ENCODE data around the gene KRT222.

The KRT222 gene

GRCh38 chr17:40612599-40613244, 52.3 kb downstream of the KRT222 start:
- peaks cover 0 to 11% (median 6%) of the 10 kb centered on the region in 4 experiments for H3K4me1 ChIP-seq (ENCODE audit: control extremely low read depth in 1 of 4, control insufficient read depth in 4 of 4, insufficient read depth in 4 of 4, low read length in 3 of 4)
- no peak overlapping the region for H3K27ac ChIP-seq (ENCODE audit: insufficient read depth in 1 of 2, low read depth in 1 of 2, low read length in 2 of 2, poor library complexity in 1 of 2, severe bottlenecking in 2 of 2)
- 97% methylated on average over 8 of the region's 11 CpGs for WGBS (ENCODE audit: insufficient coverage)
- H3K9me3 ChIP-seq (ENCODE audit: control extremely low read depth in 1 of 5, control insufficient read depth in 4 of 5, insufficient read depth in 2 of 5, low read depth in 1 of 5, low read length in 4 of 5) = no peaks in the 10 kb centered on the region
- no peak for DNase-seq
- ChIA-PET POLR2A (no interaction called here), CTCF (interaction anchor here (0.6 kb wide), 1 partner anchor 385 kb away, joined by 4 read pairs; no protein-coding TSS in a partner anchor)
- H3K4me3 ChIP-seq (ENCODE audit: control insufficient read depth in 1 of 7, extremely low read depth in 1 of 7, insufficient read depth in 4 of 7, low read depth in 2 of 7, low read length in 6 of 7) = no peak overlapping the region
- no peaks in the 10 kb centered on the region for H3K36me3 ChIP-seq (ENCODE audit: control insufficient read depth in 4 of 4, insufficient read depth in 4 of 4, low read length in 3 of 4)
- peaks cover 0 to 4% (median 0%) of the 10 kb centered on the region in 5 experiments for H3K27me3 ChIP-seq (replicated peaks in 2 of 5; ENCODE audit: control insufficient read depth in 4 of 5, insufficient read depth in 5 of 5, low read length in 4 of 5)

DNA sequence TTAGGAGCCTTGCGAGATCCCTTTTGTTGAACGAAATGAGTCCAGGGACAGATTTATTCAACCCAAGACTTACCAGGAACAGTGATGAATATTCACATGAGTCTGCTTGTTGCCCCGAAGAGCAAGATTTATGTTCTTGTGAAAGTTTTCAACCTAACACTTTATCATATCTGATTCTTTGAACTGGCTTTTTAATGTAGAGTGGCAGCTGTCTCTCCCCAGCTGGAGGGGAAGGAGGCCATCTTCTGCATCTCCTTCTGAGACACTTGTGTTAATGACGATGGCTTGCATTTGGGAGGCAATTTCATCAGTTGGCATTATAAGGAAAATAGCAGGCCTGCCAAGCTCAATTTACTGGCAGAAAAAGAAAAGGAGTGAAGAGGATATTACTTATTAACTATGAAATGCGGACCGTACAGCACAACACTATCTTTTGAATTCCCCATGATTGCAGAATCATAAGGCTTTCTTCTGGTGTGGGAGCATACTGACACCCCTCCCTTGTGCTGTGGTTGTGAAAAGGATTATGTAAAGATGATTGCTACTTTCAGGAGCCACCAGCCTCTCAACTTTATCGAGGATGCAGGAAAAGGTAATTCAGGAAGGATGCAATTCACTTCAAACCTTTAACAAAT, 53.0 kb downstream of the KRT222 start:
- no peak for DNase-seq
- Histone ChIP-seq H3K4me1 (ENCODE audit: control extremely low read depth in 1 of 4, control insufficient read depth in 4 of 4, insufficient read depth in 4 of 4, low read length in 3 of 4) (peaks cover 0 to 11% (median 6%) of the 10 kb centered on the region in 4 experiments), H3K27me3 (replicated peaks in 2 of 5; ENCODE audit: control insufficient read depth in 4 of 5, insufficient read depth in 5 of 5, low read length in 4 of 5) (peaks cover 0 to 4% (median 0%) of the 10 kb centered on the region in 5 experiments), H3K4me3 (ENCODE audit: control insufficient read depth in 1 of 7, extremely low read depth in 1 of 7, insufficient read depth in 4 of 7, low read depth in 2 of 7, low read length in 6 of 7) (no peak overlapping the region), H3K27ac (ENCODE audit: insufficient read depth in 1 of 2, low read depth in 1 of 2, low read length in 2 of 2, poor library complexity in 1 of 2, severe bottlenecking in 2 of 2) (no peak overlapping the region), H3K36me3 (ENCODE audit: control insufficient read depth in 4 of 4, insufficient read depth in 4 of 4, low read length in 3 of 4) (no peaks in the 10 kb centered on the region), H3K9me3 (ENCODE audit: control extremely low read depth in 1 of 5, control insufficient read depth in 4 of 5, insufficient read depth in 2 of 5, low read depth in 1 of 5, low read length in 4 of 5) (no peaks in the 10 kb centered on the region)
- ChIA-PET POLR2A (no interaction called here), CTCF (interaction anchor here (0.6 kb wide), 1 partner anchor 384 kb away, joined by 4 read pairs; no protein-coding TSS in a partner anchor)
- 95% methylated on average over 4 of the region's 7 CpGs for WGBS (ENCODE audit: insufficient coverage)

GRCh38 chr17:40610359-40610758, 54.6 kb downstream of the KRT222 start:
- 56% methylated on average over 1 of the region's 2 CpGs for WGBS (ENCODE audit: insufficient coverage)
- ChIA-PET POLR2A (no interaction called here), CTCF (interaction anchor here (0.6 to 1.8 kb wide), 2 partner anchors 10 to 21 kb away, joined by 3 to 5 read pairs; no protein-coding TSS in a partner anchor)
- Histone ChIP-seq H3K27ac (ENCODE audit: insufficient read depth in 1 of 2, low read depth in 1 of 2, low read length in 2 of 2, poor library complexity in 1 of 2, severe bottlenecking in 2 of 2) (no peak overlapping the region), H3K36me3 (ENCODE audit: control insufficient read depth in 4 of 4, insufficient read depth in 4 of 4, low read length in 3 of 4) (no peaks in the 10 kb centered on the region), H3K27me3 (replicated peaks in 2 of 5; ENCODE audit: control insufficient read depth in 4 of 5, insufficient read depth in 5 of 5, low read length in 4 of 5) (peaks cover 0 to 2% (median 0%) of the 10 kb centered on the region in 5 experiments), H3K4me3 (ENCODE audit: control insufficient read depth in 1 of 7, extremely low read depth in 1 of 7, insufficient read depth in 4 of 7, low read depth in 2 of 7, low read length in 6 of 7) (no peak overlapping the region), H3K4me1 (ENCODE audit: control extremely low read depth in 1 of 4, control insufficient read depth in 4 of 4, insufficient read depth in 4 of 4, low read length in 3 of 4) (peaks cover 0 to 6% (median 2%) of the 10 kb centered on the region in 4 experiments), H3K9me3 (ENCODE audit: control extremely low read depth in 1 of 5, control insufficient read depth in 4 of 5, insufficient read depth in 2 of 5, low read depth in 1 of 5, low read length in 4 of 5) (no peaks in the 10 kb centered on the region)
- no peak for DNase-seq

DNA sequence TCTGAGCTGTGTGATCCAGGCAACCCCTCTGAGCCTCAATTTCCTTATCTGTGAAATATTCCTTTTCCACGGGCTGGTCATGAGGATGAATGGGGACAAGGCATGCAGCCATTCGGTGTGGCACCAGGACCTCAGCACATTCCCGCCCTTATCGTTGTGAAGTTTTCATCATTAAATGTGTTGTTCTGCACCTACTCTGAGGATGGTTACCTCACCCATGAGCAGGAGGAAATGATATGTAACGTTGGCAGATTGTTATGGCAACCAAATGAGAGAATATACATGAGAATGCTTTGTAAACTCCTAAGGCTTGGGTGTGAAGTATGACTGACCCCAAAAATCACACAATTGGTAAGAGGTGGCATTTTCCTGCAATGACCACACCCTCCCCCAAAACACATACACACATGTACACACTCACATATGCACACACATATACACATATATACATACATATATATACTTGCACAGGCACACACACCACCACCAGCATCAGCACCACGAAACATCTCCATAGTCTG, 56.9 kb downstream of the KRT222 start:
- WGBS (ENCODE audit: insufficient coverage) = 83% methylated on average over 3 of the region's 6 CpGs
- CTCF ChIA-PET = interaction anchor here (2.2 kb wide), 1 partner anchor 12 kb away, joined by 7 read pairs; no protein-coding TSS in a partner anchor
- Histone ChIP-seq H3K27me3 (replicated peaks in 2 of 5; ENCODE audit: control insufficient read depth in 4 of 5, insufficient read depth in 5 of 5, low read length in 4 of 5) (peaks cover 0 to 2% (median 0%) of the 10 kb centered on the region in 5 experiments), H3K4me1 (ENCODE audit: control extremely low read depth in 1 of 4, control insufficient read depth in 4 of 4, insufficient read depth in 4 of 4, low read length in 3 of 4) (no peaks in the 10 kb centered on the region), H3K9me3 (ENCODE audit: control extremely low read depth in 1 of 5, control insufficient read depth in 4 of 5, insufficient read depth in 2 of 5, low read depth in 1 of 5, low read length in 4 of 5) (no peaks in the 10 kb centered on the region), H3K27ac (ENCODE audit: insufficient read depth in 1 of 2, low read depth in 1 of 2, low read length in 2 of 2, poor library complexity in 1 of 2, severe bottlenecking in 2 of 2) (no peak overlapping the region), H3K36me3 (ENCODE audit: control insufficient read depth in 4 of 4, insufficient read depth in 4 of 4, low read length in 3 of 4) (no peaks in the 10 kb centered on the region), H3K4me3 (ENCODE audit: control insufficient read depth in 1 of 7, extremely low read depth in 1 of 7, insufficient read depth in 4 of 7, low read depth in 2 of 7, low read length in 6 of 7) (no peak overlapping the region)
- POLR2A ChIA-PET = no interaction called here
- DNase-seq = peak in 2 of 3 donors; percentile 28 to 44

DNA sequence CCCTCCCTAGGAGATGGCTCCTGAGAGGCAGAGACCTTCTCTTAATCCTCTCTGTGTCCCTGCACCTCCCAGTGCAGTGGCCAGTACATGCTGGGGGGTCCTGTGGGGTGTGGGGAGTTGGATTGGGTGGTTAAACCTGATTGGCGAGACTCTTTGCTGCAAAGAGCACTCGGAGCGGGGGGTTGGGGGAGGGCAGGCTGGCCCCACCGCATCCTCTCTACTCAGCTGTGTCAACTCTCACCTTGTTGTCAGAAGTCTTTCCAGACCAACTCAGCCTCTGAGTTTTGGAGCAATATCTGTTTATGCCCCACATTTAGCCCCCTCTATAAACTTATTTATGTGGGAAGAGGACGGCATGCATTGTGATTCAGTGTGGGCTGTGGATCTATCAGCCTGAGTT, 57.3 kb downstream of the KRT222 start:
- no peaks in the 10 kb centered on the region for H3K36me3 ChIP-seq (ENCODE audit: control insufficient read depth in 4 of 4, insufficient read depth in 4 of 4, low read length in 3 of 4)
- DNase-seq = no peak
- no peaks in the 10 kb centered on the region for H3K9me3 ChIP-seq (ENCODE audit: control extremely low read depth in 1 of 5, control insufficient read depth in 4 of 5, insufficient read depth in 2 of 5, low read depth in 1 of 5, low read length in 4 of 5)
- WGBS (ENCODE audit: insufficient coverage) = 100% methylated on average over 1 of the region's 5 CpGs
- H3K27ac ChIP-seq (ENCODE audit: insufficient read depth in 1 of 2, low read depth in 1 of 2, low read length in 2 of 2, poor library complexity in 1 of 2, severe bottlenecking in 2 of 2) = no peak overlapping the region
- CTCF ChIA-PET = interaction anchor here (2.2 kb wide), 1 partner anchor 12 kb away, joined by 7 read pairs; no protein-coding TSS in a partner anchor
- H3K4me1 ChIP-seq (ENCODE audit: control extremely low read depth in 1 of 4, control insufficient read depth in 4 of 4, insufficient read depth in 4 of 4, low read length in 3 of 4) = no peaks in the 10 kb centered on the region
- H3K4me3 ChIP-seq (ENCODE audit: control insufficient read depth in 1 of 7, extremely low read depth in 1 of 7, insufficient read depth in 4 of 7, low read depth in 2 of 7, low read length in 6 of 7) = no peak overlapping the region
- H3K27me3 ChIP-seq (replicated peaks in 2 of 5; ENCODE audit: control insufficient read depth in 4 of 5, insufficient read depth in 5 of 5, low read length in 4 of 5) = peaks cover 0 to 1% (median 0%) of the 10 kb centered on the region in 5 experiments
- POLR2A ChIA-PET = no interaction called here

DNA sequence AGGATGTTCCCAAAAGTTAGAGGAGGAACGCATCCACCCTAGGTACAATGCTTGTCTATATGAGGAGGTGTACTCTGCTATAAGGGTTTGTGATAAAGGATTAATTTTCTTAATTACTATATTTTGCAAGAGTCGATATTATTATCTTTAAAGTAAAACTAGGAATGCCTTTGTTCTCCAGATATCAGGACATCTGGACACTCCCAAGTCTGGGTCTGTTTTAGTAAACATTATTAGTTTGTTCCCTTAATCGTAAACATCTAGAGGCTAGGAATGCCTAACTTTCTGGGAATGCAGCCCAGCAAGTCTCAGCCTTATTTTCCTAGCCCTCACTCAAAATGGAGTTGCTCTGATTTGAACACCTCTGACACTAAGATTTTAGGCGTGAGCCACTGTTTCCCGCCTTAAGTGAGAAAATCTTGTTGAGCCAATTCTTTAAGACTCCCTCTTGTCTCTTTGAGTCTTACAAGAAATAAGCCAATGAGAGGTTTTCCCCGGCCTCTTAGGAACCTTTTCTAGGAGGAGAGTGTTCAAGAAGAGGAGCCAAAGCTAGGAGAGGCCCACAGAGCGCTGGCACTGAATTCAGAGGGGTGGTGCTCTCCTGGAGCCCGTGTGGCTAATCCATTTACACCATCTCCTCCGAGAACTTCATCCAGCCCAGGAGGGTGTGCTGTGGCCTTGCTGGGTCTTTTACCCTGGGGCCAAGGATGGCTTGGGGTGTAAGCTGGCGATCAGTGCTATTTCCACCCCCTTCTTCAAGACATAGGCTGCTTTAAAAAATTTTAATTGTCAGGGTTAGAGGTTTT, 58.2 kb downstream of the KRT222 start:
- POLR2A ChIA-PET = no interaction called here

More for the DNA sequence above, 58.2 kb downstream of the KRT222 start:
- Histone ChIP-seq H3K27me3 (replicated peaks in 2 of 5; ENCODE audit: control insufficient read depth in 4 of 5, insufficient read depth in 5 of 5, low read length in 4 of 5) (no peaks in the 10 kb centered on the region), H3K36me3 (ENCODE audit: control insufficient read depth in 4 of 4, insufficient read depth in 4 of 4, low read length in 3 of 4) (no peaks in the 10 kb centered on the region), H3K9me3 (ENCODE audit: control extremely low read depth in 1 of 5, control insufficient read depth in 4 of 5, insufficient read depth in 2 of 5, low read depth in 1 of 5, low read length in 4 of 5) (no peaks in the 10 kb centered on the region), H3K4me1 (ENCODE audit: control extremely low read depth in 1 of 4, control insufficient read depth in 4 of 4, insufficient read depth in 4 of 4, low read length in 3 of 4) (peaks cover 0 to 3% (median under 1%) of the 10 kb centered on the region in 4 experiments), H3K4me3 (ENCODE audit: control insufficient read depth in 1 of 7, extremely low read depth in 1 of 7, insufficient read depth in 4 of 7, low read depth in 2 of 7, low read length in 6 of 7) (no peak overlapping the region), H3K27ac (ENCODE audit: insufficient read depth in 1 of 2, low read depth in 1 of 2, low read length in 2 of 2, poor library complexity in 1 of 2, severe bottlenecking in 2 of 2) (no peak overlapping the region)
- WGBS (ENCODE audit: insufficient coverage) = 96% methylated on average over 9 of the region's 10 CpGs
- CTCF ChIA-PET = interaction anchor here (2.2 to 3.1 kb wide), 2 partner anchors 8 to 13 kb away, joined by 7 to 19 read pairs; no protein-coding TSS in a partner anchor
- DNase-seq = no peak
